GM12873 (cell line): ENCODE measurements around the gene KRT71.

Experiments used
- TF ChIP-seq, protein P1 (sequence below): IDR thresholded peaks from 2 replicates; pipeline ENCODE4 v1.5.1; 2012; ENCODE audit warnings: low read depth, mild to moderate bottlenecking, moderate library complexity, low read length, control low read depth; ENCODE audit not compliant: insufficient read depth; ENCODE audit errors: missing control alignments

The KRT71 gene

DNA sequence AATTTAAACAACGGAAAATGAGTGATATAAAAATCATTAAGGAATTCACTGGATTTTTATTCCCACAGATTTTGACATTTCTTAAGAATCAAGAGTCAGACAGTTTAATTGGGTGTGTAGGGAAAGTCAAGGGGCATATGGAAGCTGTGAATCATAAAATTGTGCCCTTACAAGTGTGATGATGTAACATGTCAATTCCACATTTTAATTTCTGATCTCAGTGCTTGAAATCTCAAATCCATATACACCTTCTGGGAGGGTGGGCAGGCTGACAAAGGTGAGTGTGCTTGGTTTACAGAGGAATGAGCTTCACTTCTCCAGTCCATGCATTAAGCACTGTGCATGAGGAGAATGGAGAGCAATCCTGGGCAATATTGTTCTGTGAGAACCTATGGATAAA lies 58.8 kb downstream of the KRT71 start:
- TF ChIP-seq, protein P1, sequence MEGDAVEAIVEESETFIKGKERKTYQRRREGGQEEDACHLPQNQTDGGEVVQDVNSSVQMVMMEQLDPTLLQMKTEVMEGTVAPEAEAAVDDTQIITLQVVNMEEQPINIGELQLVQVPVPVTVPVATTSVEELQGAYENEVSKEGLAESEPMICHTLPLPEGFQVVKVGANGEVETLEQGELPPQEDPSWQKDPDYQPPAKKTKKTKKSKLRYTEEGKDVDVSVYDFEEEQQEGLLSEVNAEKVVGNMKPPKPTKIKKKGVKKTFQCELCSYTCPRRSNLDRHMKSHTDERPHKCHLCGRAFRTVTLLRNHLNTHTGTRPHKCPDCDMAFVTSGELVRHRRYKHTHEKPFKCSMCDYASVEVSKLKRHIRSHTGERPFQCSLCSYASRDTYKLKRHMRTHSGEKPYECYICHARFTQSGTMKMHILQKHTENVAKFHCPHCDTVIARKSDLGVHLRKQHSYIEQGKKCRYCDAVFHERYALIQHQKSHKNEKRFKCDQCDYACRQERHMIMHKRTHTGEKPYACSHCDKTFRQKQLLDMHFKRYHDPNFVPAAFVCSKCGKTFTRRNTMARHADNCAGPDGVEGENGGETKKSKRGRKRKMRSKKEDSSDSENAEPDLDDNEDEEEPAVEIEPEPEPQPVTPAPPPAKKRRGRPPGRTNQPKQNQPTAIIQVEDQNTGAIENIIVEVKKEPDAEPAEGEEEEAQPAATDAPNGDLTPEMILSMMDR, result no peak
